ENCODE measurements around the gene DNAH6.

GRCh38 chr2:84674099-84674498 lies 157.8 kb downstream of the DNAH6 start:
- TF ChIP-seq GATA2 (IDR thresholded peaks at IDR 0.05; ENCODE audit: low read depth, low read length) (no peak), GATA3 (IDR thresholded peaks at IDR 0.05; ENCODE audit: low read depth, low read length) (no peak)

Measured in SH-SY5Y (cell line).